ENCODE measurements around the gene AMPH. TPM values are rescaled to one million over a fixed set of nuclear protein-coding genes. Genes with fewer than 3 reads are reported as not detected.

The AMPH gene
- total RNA-seq, 1 donor from 2014 or later = 9.4 TPM

GRCh38 chr7:38546763-38547162, 84.4 kb downstream of the AMPH start:
- Histone ChIP-seq H3K4me3 (ENCODE audit: low read length in 3 of 3) (no peak overlapping the region), H3K27me3 (ENCODE audit: control insufficient read depth in 3 of 3, insufficient read depth in 3 of 3, low read length in 3 of 3) (no peaks in the 10 kb centered on the region), H3K9me3 (ENCODE audit: control insufficient read depth in 3 of 3, low read length in 3 of 3) (no peaks in the 10 kb centered on the region), H3K4me1 (ENCODE audit: control insufficient read depth in 3 of 3, insufficient read depth in 3 of 3, low read length in 3 of 3) (no peaks in the 10 kb centered on the region), H3K36me3 (ENCODE audit: control insufficient read depth in 3 of 3, insufficient read depth in 3 of 3, low read length in 3 of 3) (no peaks in the 10 kb centered on the region), H3K27ac (ENCODE audit: low read depth, low read length) (no peak overlapping the region), H3K9ac (ENCODE audit: low read depth in 1 of 3, low read length in 3 of 3) (no peak overlapping the region)

GRCh38 chr7:38545977-38546376, 85.2 kb downstream of the AMPH start:
- no peak overlapping the region for H3K4me3 ChIP-seq (ENCODE audit: low read length in 3 of 3)
- H3K9ac ChIP-seq (ENCODE audit: low read depth in 1 of 3, low read length in 3 of 3) = no peak overlapping the region
- H3K27me3 ChIP-seq (ENCODE audit: control insufficient read depth in 3 of 3, insufficient read depth in 3 of 3, low read length in 3 of 3) = no peaks in the 10 kb centered on the region
- no peaks in the 10 kb centered on the region for H3K36me3 ChIP-seq (ENCODE audit: control insufficient read depth in 3 of 3, insufficient read depth in 3 of 3, low read length in 3 of 3)
- H3K9me3 ChIP-seq (ENCODE audit: control insufficient read depth in 3 of 3, low read length in 3 of 3) = no peaks in the 10 kb centered on the region
- H3K27ac ChIP-seq (ENCODE audit: low read depth, low read length) = no peak overlapping the region
- no peaks in the 10 kb centered on the region for H3K4me1 ChIP-seq (ENCODE audit: control insufficient read depth in 3 of 3, insufficient read depth in 3 of 3, low read length in 3 of 3)

- Histone ChIP-seq H3K27ac (ENCODE audit: low read depth, low read length) (no peak overlapping the region), H3K9ac (ENCODE audit: low read depth in 1 of 3, low read length in 3 of 3) (no peak overlapping the region), H3K27me3 (ENCODE audit: control insufficient read depth in 3 of 3, insufficient read depth in 3 of 3, low read length in 3 of 3) (no peaks in the 10 kb centered on the region), H3K9me3 (ENCODE audit: control insufficient read depth in 3 of 3, low read length in 3 of 3) (no peaks in the 10 kb centered on the region), H3K4me1 (ENCODE audit: control insufficient read depth in 3 of 3, insufficient read depth in 3 of 3, low read length in 3 of 3) (no peaks in the 10 kb centered on the region), H3K36me3 (ENCODE audit: control insufficient read depth in 3 of 3, insufficient read depth in 3 of 3, low read length in 3 of 3) (no peaks in the 10 kb centered on the region), H3K4me3 (ENCODE audit: low read length in 3 of 3) (no peak overlapping the region)
Measured at GRCh38 chr7:38542156-38542555, 89.0 kb downstream of the AMPH start.

GRCh38 chr7:38541440-38541839, 89.7 kb downstream of the AMPH start:
- no peaks in the 10 kb centered on the region for H3K36me3 ChIP-seq (ENCODE audit: control insufficient read depth in 3 of 3, insufficient read depth in 3 of 3, low read length in 3 of 3)
- H3K9me3 ChIP-seq (ENCODE audit: control insufficient read depth in 3 of 3, low read length in 3 of 3) = no peaks in the 10 kb centered on the region
- no peaks in the 10 kb centered on the region for H3K4me1 ChIP-seq (ENCODE audit: control insufficient read depth in 3 of 3, insufficient read depth in 3 of 3, low read length in 3 of 3)
- no peak overlapping the region for H3K4me3 ChIP-seq (ENCODE audit: low read length in 3 of 3)
- no peaks in the 10 kb centered on the region for H3K27me3 ChIP-seq (ENCODE audit: control insufficient read depth in 3 of 3, insufficient read depth in 3 of 3, low read length in 3 of 3)
- no peak overlapping the region for H3K9ac ChIP-seq (ENCODE audit: low read depth in 1 of 3, low read length in 3 of 3)
- H3K27ac ChIP-seq (ENCODE audit: low read depth, low read length) = no peak overlapping the region

GRCh38 chr7:38539477-38540081, 91.6 kb downstream of the AMPH start:
- H3K4me3 ChIP-seq (ENCODE audit: low read length in 3 of 3) = no peak overlapping the region
- H3K27ac ChIP-seq (ENCODE audit: low read depth, low read length) = no peak overlapping the region
- no peaks in the 10 kb centered on the region for H3K36me3 ChIP-seq (ENCODE audit: control insufficient read depth in 3 of 3, insufficient read depth in 3 of 3, low read length in 3 of 3)

GRCh38 chr7:38535073-38535472, 96.1 kb downstream of the AMPH start:
- Histone ChIP-seq H3K27me3 (ENCODE audit: control insufficient read depth in 3 of 3, insufficient read depth in 3 of 3, low read length in 3 of 3) (no peaks in the 10 kb centered on the region), H3K27ac (ENCODE audit: low read depth, low read length) (no peak overlapping the region), H3K4me3 (ENCODE audit: low read length in 3 of 3) (no peak overlapping the region), H3K4me1 (ENCODE audit: control insufficient read depth in 3 of 3, insufficient read depth in 3 of 3, low read length in 3 of 3) (no peaks in the 10 kb centered on the region), H3K36me3 (ENCODE audit: control insufficient read depth in 3 of 3, insufficient read depth in 3 of 3, low read length in 3 of 3) (no peaks in the 10 kb centered on the region), H3K9ac (ENCODE audit: low read depth in 1 of 3, low read length in 3 of 3) (no peak overlapping the region), H3K9me3 (ENCODE audit: control insufficient read depth in 3 of 3, low read length in 3 of 3) (no peaks in the 10 kb centered on the region)

More at GRCh38 chr7:38539477-38540081, 91.6 kb downstream of the AMPH start:
- Histone ChIP-seq H3K9ac (ENCODE audit: low read depth in 1 of 3, low read length in 3 of 3) (no peak overlapping the region), H3K27me3 (ENCODE audit: control insufficient read depth in 3 of 3, insufficient read depth in 3 of 3, low read length in 3 of 3) (no peaks in the 10 kb centered on the region), H3K9me3 (ENCODE audit: control insufficient read depth in 3 of 3, low read length in 3 of 3) (no peaks in the 10 kb centered on the region), H3K4me1 (ENCODE audit: control insufficient read depth in 3 of 3, insufficient read depth in 3 of 3, low read length in 3 of 3) (no peaks in the 10 kb centered on the region)

GRCh38 chr7:38525857-38526256, 105.3 kb downstream of the AMPH start:
- no peak overlapping the region for H3K27ac ChIP-seq (ENCODE audit: low read depth, low read length)
- H3K27me3 ChIP-seq (ENCODE audit: control insufficient read depth in 3 of 3, insufficient read depth in 3 of 3, low read length in 3 of 3) = no peaks in the 10 kb centered on the region
- H3K36me3 ChIP-seq (ENCODE audit: control insufficient read depth in 3 of 3, insufficient read depth in 3 of 3, low read length in 3 of 3) = no peaks in the 10 kb centered on the region
- H3K9ac ChIP-seq (ENCODE audit: low read depth in 1 of 3, low read length in 3 of 3) = no peak overlapping the region
- no peak overlapping the region for H3K4me3 ChIP-seq (ENCODE audit: low read length in 3 of 3)
- no peaks in the 10 kb centered on the region for H3K9me3 ChIP-seq (ENCODE audit: control insufficient read depth in 3 of 3, low read length in 3 of 3)
- no peaks in the 10 kb centered on the region for H3K4me1 ChIP-seq (ENCODE audit: control insufficient read depth in 3 of 3, insufficient read depth in 3 of 3, low read length in 3 of 3)

GRCh38 chr7:38524786-38525185, 106.4 kb downstream of the AMPH start:
- H3K27ac ChIP-seq (ENCODE audit: low read depth, low read length) = no peak overlapping the region
- H3K4me3 ChIP-seq (ENCODE audit: low read length in 3 of 3) = no peak overlapping the region
- H3K27me3 ChIP-seq (ENCODE audit: control insufficient read depth in 3 of 3, insufficient read depth in 3 of 3, low read length in 3 of 3) = no peaks in the 10 kb centered on the region
- no peak overlapping the region for H3K9ac ChIP-seq (ENCODE audit: low read depth in 1 of 3, low read length in 3 of 3)
- no peaks in the 10 kb centered on the region for H3K4me1 ChIP-seq (ENCODE audit: control insufficient read depth in 3 of 3, insufficient read depth in 3 of 3, low read length in 3 of 3)
- no peaks in the 10 kb centered on the region for H3K9me3 ChIP-seq (ENCODE audit: control insufficient read depth in 3 of 3, low read length in 3 of 3)
- no peaks in the 10 kb centered on the region for H3K36me3 ChIP-seq (ENCODE audit: control insufficient read depth in 3 of 3, insufficient read depth in 3 of 3, low read length in 3 of 3)

GRCh38 chr7:38520741-38521140, 110.4 kb downstream of the AMPH start:
- no peaks in the 10 kb centered on the region for H3K36me3 ChIP-seq (ENCODE audit: control insufficient read depth in 3 of 3, insufficient read depth in 3 of 3, low read length in 3 of 3)
- no peaks in the 10 kb centered on the region for H3K27me3 ChIP-seq (ENCODE audit: control insufficient read depth in 3 of 3, insufficient read depth in 3 of 3, low read length in 3 of 3)
- H3K9me3 ChIP-seq (ENCODE audit: control insufficient read depth in 3 of 3, low read length in 3 of 3) = no peaks in the 10 kb centered on the region
- H3K4me3 ChIP-seq (ENCODE audit: low read length in 3 of 3) = no peak overlapping the region
- no peaks in the 10 kb centered on the region for H3K4me1 ChIP-seq (ENCODE audit: control insufficient read depth in 3 of 3, insufficient read depth in 3 of 3, low read length in 3 of 3)
- no peak overlapping the region for H3K27ac ChIP-seq (ENCODE audit: low read depth, low read length)
- no peak overlapping the region for H3K9ac ChIP-seq (ENCODE audit: low read depth in 1 of 3, low read length in 3 of 3)

- Histone ChIP-seq H3K4me1 (ENCODE audit: control insufficient read depth in 3 of 3, insufficient read depth in 3 of 3, low read length in 3 of 3) (no peaks in the 10 kb centered on the region), H3K36me3 (ENCODE audit: control insufficient read depth in 3 of 3, insufficient read depth in 3 of 3, low read length in 3 of 3) (no peaks in the 10 kb centered on the region), H3K9me3 (ENCODE audit: control insufficient read depth in 3 of 3, low read length in 3 of 3) (no peaks in the 10 kb centered on the region), H3K9ac (ENCODE audit: low read depth in 1 of 3, low read length in 3 of 3) (no peak overlapping the region), H3K4me3 (ENCODE audit: low read length in 3 of 3) (no peak overlapping the region), H3K27me3 (ENCODE audit: control insufficient read depth in 3 of 3, insufficient read depth in 3 of 3, low read length in 3 of 3) (no peaks in the 10 kb centered on the region), H3K27ac (ENCODE audit: low read depth, low read length) (no peak overlapping the region)
Measured at GRCh38 chr7:38518541-38518940, 112.6 kb downstream of the AMPH start.
